ENCODE results near the gene ITGA11.

ITGA11 gene

GRCh38 chr15:68431792-68432401 lies at the start of gene ITGA11:
Gene ITGA11, minus strand, starts transcription at chr15:68432163. Its CDS starts 97 bp downstream, at chr15:68432066.
- TF ChIP-seq SUZ12 (IDR thresholded peaks at IDR 0.05; ENCODE audit: extremely low read depth, insufficient read depth, insufficient read length) (peak; percentile 75), ZNF274 (IDR thresholded peaks at IDR 0.05; ENCODE audit: low read depth, low read length) (no peak)
- Histone ChIP-seq H3K27me3 (ENCODE audit: insufficient read depth, insufficient read length) (peaks cover 62% of the 10 kb centered on the region), H3K4me1 (ENCODE audit: insufficient read depth, insufficient read length) (peaks cover 7% of the 10 kb centered on the region), H3K36me3 (ENCODE audit: insufficient read depth, insufficient read length, low read length) (no peaks in the 10 kb centered on the region), H3K9me3 (ENCODE audit: insufficient read depth, low read length) (no peaks in the 10 kb centered on the region), H3K4me3 (ENCODE audit: insufficient read length, low read depth) (peak within 1 kb of the TSS; percentile 45), H3K9ac (ENCODE audit: insufficient read length, low read depth) (peak within 1 kb of the TSS; percentile 68)
- DNase-seq (ENCODE audit: low read depth, low spot score): peak; percentile 39

GRCh38 chr15:68481321-68481720 lies 49.4 kb upstream of the ITGA11 start:
- Histone ChIP-seq H3K4me1 (ENCODE audit: insufficient read depth, insufficient read length) (no peaks in the 10 kb centered on the region), H3K27me3 (ENCODE audit: insufficient read depth, insufficient read length) (peaks cover 3% of the 10 kb centered on the region), H3K9ac (ENCODE audit: insufficient read length, low read depth) (no peak overlapping the region), H3K4me3 (ENCODE audit: insufficient read length, low read depth) (no peak overlapping the region), H3K9me3 (ENCODE audit: insufficient read depth, low read length) (0 out of 2 replicates have a peak, but pooled peaks cover 7% of the 10 kb centered on the region), H3K36me3 (ENCODE audit: insufficient read depth, insufficient read length, low read length) (no peaks in the 10 kb centered on the region)
- no peak for DNase-seq (ENCODE audit: low read depth, low spot score)
- no peak for TF ChIP-seq SUZ12 (IDR thresholded peaks at IDR 0.05; ENCODE audit: extremely low read depth, insufficient read depth, insufficient read length)
- no peak for TF ChIP-seq YY1 (IDR thresholded peaks at IDR 0.05; ENCODE audit: insufficient read depth, insufficient read length)
- no peak for TF ChIP-seq ZNF274 (IDR thresholded peaks at IDR 0.05; ENCODE audit: low read depth, low read length)

GRCh38 chr15:68480296-68480695 lies 48.3 kb upstream of the ITGA11 start:
- H3K4me3 ChIP-seq (ENCODE audit: insufficient read length, low read depth): no peak overlapping the region
- peaks cover 3% of the 10 kb centered on the region for H3K27me3 ChIP-seq (ENCODE audit: insufficient read depth, insufficient read length)
- TF ChIP-seq YY1 (IDR thresholded peaks at IDR 0.05; ENCODE audit: insufficient read depth, insufficient read length) (no peak), SUZ12 (IDR thresholded peaks at IDR 0.05; ENCODE audit: extremely low read depth, insufficient read depth, insufficient read length) (no peak), ZNF274 (IDR thresholded peaks at IDR 0.05; ENCODE audit: low read depth, low read length) (no peak)
- H3K36me3 ChIP-seq (ENCODE audit: insufficient read depth, insufficient read length, low read length): no peaks in the 10 kb centered on the region
- H3K9ac ChIP-seq (ENCODE audit: insufficient read length, low read depth): no peak overlapping the region
- no peaks in the 10 kb centered on the region for H3K4me1 ChIP-seq (ENCODE audit: insufficient read depth, insufficient read length)
- DNase-seq (ENCODE audit: low read depth, low spot score): no peak
- 0 out of 2 replicates have a peak, but pooled peaks cover 7% of the 10 kb centered on the region for H3K9me3 ChIP-seq (ENCODE audit: insufficient read depth, low read length)

GRCh38 chr15:68479870-68480269 lies 47.9 kb upstream of the ITGA11 start:
- H3K4me1 ChIP-seq (ENCODE audit: insufficient read depth, insufficient read length): no peaks in the 10 kb centered on the region
- H3K9ac ChIP-seq (ENCODE audit: insufficient read length, low read depth): no peak overlapping the region
- TF ChIP-seq YY1 (IDR thresholded peaks at IDR 0.05; ENCODE audit: insufficient read depth, insufficient read length): no peak
- no peak for TF ChIP-seq SUZ12 (IDR thresholded peaks at IDR 0.05; ENCODE audit: extremely low read depth, insufficient read depth, insufficient read length)
- TF ChIP-seq ZNF274 (IDR thresholded peaks at IDR 0.05; ENCODE audit: low read depth, low read length): no peak

GRCh38 chr15:68479406-68479805 lies 47.4 kb upstream of the ITGA11 start:
- Histone ChIP-seq H3K36me3 (ENCODE audit: insufficient read depth, insufficient read length, low read length) (no peaks in the 10 kb centered on the region), H3K9me3 (ENCODE audit: insufficient read depth, low read length) (0 out of 2 replicates have a peak, but pooled peaks cover 7% of the 10 kb centered on the region), H3K4me3 (ENCODE audit: insufficient read length, low read depth) (no peak overlapping the region), H3K4me1 (ENCODE audit: insufficient read depth, insufficient read length) (no peaks in the 10 kb centered on the region), H3K27me3 (ENCODE audit: insufficient read depth, insufficient read length) (peaks cover 3% of the 10 kb centered on the region), H3K9ac (ENCODE audit: insufficient read length, low read depth) (no peak overlapping the region)
- DNase-seq (ENCODE audit: low read depth, low spot score): no peak
- TF ChIP-seq SUZ12 (IDR thresholded peaks at IDR 0.05; ENCODE audit: extremely low read depth, insufficient read depth, insufficient read length) (no peak), ZNF274 (IDR thresholded peaks at IDR 0.05; ENCODE audit: low read depth, low read length) (no peak), YY1 (IDR thresholded peaks at IDR 0.05; ENCODE audit: insufficient read depth, insufficient read length) (no peak)

More at GRCh38 chr15:68479870-68480269, 47.9 kb upstream of the ITGA11 start:
- Histone ChIP-seq H3K27me3 (ENCODE audit: insufficient read depth, insufficient read length) (peaks cover 3% of the 10 kb centered on the region), H3K9me3 (ENCODE audit: insufficient read depth, low read length) (0 out of 2 replicates have a peak, but pooled peaks cover 7% of the 10 kb centered on the region), H3K36me3 (ENCODE audit: insufficient read depth, insufficient read length, low read length) (no peaks in the 10 kb centered on the region), H3K4me3 (ENCODE audit: insufficient read length, low read depth) (no peak overlapping the region)
- no peak for DNase-seq (ENCODE audit: low read depth, low spot score)

- Histone ChIP-seq H3K9ac (ENCODE audit: insufficient read length, low read depth) (no peak overlapping the region), H3K36me3 (ENCODE audit: insufficient read depth, insufficient read length, low read length) (no peaks in the 10 kb centered on the region), H3K9me3 (ENCODE audit: insufficient read depth, low read length) (0 out of 2 replicates have a peak, but pooled peaks cover 7% of the 10 kb centered on the region), H3K27me3 (ENCODE audit: insufficient read depth, insufficient read length) (peaks cover 3% of the 10 kb centered on the region), H3K4me3 (ENCODE audit: insufficient read length, low read depth) (no peak overlapping the region), H3K4me1 (ENCODE audit: insufficient read depth, insufficient read length) (no peaks in the 10 kb centered on the region)
- TF ChIP-seq YY1 (IDR thresholded peaks at IDR 0.05; ENCODE audit: insufficient read depth, insufficient read length): no peak
- no peak for DNase-seq (ENCODE audit: low read depth, low spot score)
Measured at GRCh38 chr15:68478853-68479252, 46.9 kb upstream of the ITGA11 start.

GRCh38 chr15:68475449-68475848 lies 43.5 kb upstream of the ITGA11 start:
- TF ChIP-seq ZNF274 (IDR thresholded peaks at IDR 0.05; ENCODE audit: low read depth, low read length) (no peak), SUZ12 (IDR thresholded peaks at IDR 0.05; ENCODE audit: extremely low read depth, insufficient read depth, insufficient read length) (no peak), YY1 (IDR thresholded peaks at IDR 0.05; ENCODE audit: insufficient read depth, insufficient read length) (no peak)
- no peak for DNase-seq (ENCODE audit: low read depth, low spot score)
- H3K4me1 ChIP-seq (ENCODE audit: insufficient read depth, insufficient read length): no peaks in the 10 kb centered on the region

More at GRCh38 chr15:68475449-68475848, 43.5 kb upstream of the ITGA11 start:
- Histone ChIP-seq H3K9ac (ENCODE audit: insufficient read length, low read depth) (no peak overlapping the region), H3K27me3 (ENCODE audit: insufficient read depth, insufficient read length) (peaks cover 3% of the 10 kb centered on the region), H3K4me3 (ENCODE audit: insufficient read length, low read depth) (no peak overlapping the region), H3K9me3 (ENCODE audit: insufficient read depth, low read length) (no peaks in the 10 kb centered on the region), H3K36me3 (ENCODE audit: insufficient read depth, insufficient read length, low read length) (no peaks in the 10 kb centered on the region)
